ENCODE results near the gene IMMP2L.

DNA sequence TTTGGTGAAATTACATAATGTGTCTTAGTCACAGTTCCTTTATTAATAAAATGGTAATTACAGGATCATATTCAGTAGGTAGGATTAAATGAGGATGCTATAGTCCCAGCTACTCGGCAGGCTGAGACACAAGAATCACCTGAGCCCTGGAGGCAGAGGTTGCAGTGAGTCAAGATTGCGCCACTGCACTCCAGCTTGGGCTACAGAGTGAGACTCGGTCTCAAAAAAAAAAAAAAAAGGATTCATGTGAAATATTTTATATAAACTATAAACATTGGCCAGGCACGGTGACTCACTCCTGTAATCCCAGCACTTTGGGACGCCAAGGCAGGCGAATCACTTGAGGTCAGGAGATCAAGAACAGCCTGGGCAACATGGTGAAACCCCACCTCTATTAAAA lies 197.9 kb downstream of the IMMP2L start:
- TF ChIP-seq, protein P1, sequence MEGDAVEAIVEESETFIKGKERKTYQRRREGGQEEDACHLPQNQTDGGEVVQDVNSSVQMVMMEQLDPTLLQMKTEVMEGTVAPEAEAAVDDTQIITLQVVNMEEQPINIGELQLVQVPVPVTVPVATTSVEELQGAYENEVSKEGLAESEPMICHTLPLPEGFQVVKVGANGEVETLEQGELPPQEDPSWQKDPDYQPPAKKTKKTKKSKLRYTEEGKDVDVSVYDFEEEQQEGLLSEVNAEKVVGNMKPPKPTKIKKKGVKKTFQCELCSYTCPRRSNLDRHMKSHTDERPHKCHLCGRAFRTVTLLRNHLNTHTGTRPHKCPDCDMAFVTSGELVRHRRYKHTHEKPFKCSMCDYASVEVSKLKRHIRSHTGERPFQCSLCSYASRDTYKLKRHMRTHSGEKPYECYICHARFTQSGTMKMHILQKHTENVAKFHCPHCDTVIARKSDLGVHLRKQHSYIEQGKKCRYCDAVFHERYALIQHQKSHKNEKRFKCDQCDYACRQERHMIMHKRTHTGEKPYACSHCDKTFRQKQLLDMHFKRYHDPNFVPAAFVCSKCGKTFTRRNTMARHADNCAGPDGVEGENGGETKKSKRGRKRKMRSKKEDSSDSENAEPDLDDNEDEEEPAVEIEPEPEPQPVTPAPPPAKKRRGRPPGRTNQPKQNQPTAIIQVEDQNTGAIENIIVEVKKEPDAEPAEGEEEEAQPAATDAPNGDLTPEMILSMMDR (IDR thresholded peaks at IDR 0.05): no peak
- no peak for TF ChIP-seq POLR2AphosphoS5 (IDR thresholded peaks at IDR 0.05)
- no peak for TF ChIP-seq POLR2A (IDR thresholded peaks at IDR 0.05; ENCODE audit: low read depth)

All from esophagus muscularis mucosa (tissue), 3 donors.